GM23338 (cell line): ENCODE measurements around the gene KCND2. TPM values are rescaled to one million over a fixed set of nuclear protein-coding genes. Genes with fewer than 3 reads are reported as not detected.
A peak's percentile ranks its signal among the peaks of the same experiment; 100 is the strongest.

ENCODE experiments used
- ATAC-seq: fragments of 200-7000 bp; cut with Tn5 transposase; 3 replicates; pipeline ENCODE4 v1.9.1; 2020
- DNase-seq: peaks from one replicate; pipeline ENCODE4 v3.0.0-alpha.2; 2015; ENCODE audit warnings: low spot score
- H2AFZ ChIP-seq: fragments of 200-600 bp; sonication (generic); 2 replicates; pipeline ENCODE4 v1.8.0; 2016; ENCODE audit warnings: antibody characterized with exemption, mild to moderate bottlenecking, moderate library complexity
- H3F3A ChIP-seq: fragments of 200-600 bp; sonication (generic); replicated peaks from 2 replicates; pipeline ENCODE4 v1.8.0; 2017; ENCODE audit warnings: antibody characterized with exemption, mixed run types, low read depth
- H3K27ac ChIP-seq: fragments of 200-600 bp; sonication (generic); 2 replicates; pipeline ENCODE4 v1.6.1; 2016; ENCODE audit warnings: low read depth
- H3K27me3 ChIP-seq: fragments of 200-600 bp; sonication (generic); 2 replicates; pipeline ENCODE4 v1.8.0; 2016; ENCODE audit warnings: mild to moderate bottlenecking, mixed run types, moderate library complexity; ENCODE audit not compliant: insufficient read depth
- H3K36me3 ChIP-seq: fragments of 200-600 bp; sonication (generic); 2 replicates; pipeline ENCODE4 v1.8.0; 2016; ENCODE audit warnings: mild to moderate bottlenecking; ENCODE audit not compliant: insufficient read depth
- H3K4me1 ChIP-seq: fragments of 200-600 bp; sonication (generic); 2 replicates; pipeline ENCODE4 v1.8.0; 2016; ENCODE audit warnings: mild to moderate bottlenecking, moderate library complexity; ENCODE audit not compliant: insufficient read depth
- H3K4me2 ChIP-seq: fragments of 200-600 bp; sonication (generic); 2 replicates; pipeline ENCODE4 v1.7.1; 2017; ENCODE audit warnings: mixed run types
- H3K4me3 ChIP-seq: fragments of 200-600 bp; sonication (generic); 2 replicates; pipeline ENCODE4 v1.6.1; 2016; ENCODE audit warnings: mixed run types
- H3K79me2 ChIP-seq: fragments of 200-600 bp; sonication (generic); replicated peaks from 2 replicates; pipeline ENCODE4 v1.8.0; 2017; ENCODE audit warnings: mild to moderate bottlenecking; ENCODE audit not compliant: insufficient read depth
- H3K9me2 ChIP-seq: fragments of 200-600 bp; sonication (generic); 2 replicates; pipeline ENCODE4 v1.8.0; 2017; ENCODE audit not compliant: insufficient read depth
- H4K20me1 ChIP-seq: fragments of 200-600 bp; sonication (generic); replicated peaks from 2 replicates; pipeline ENCODE4 v1.8.0; 2017; ENCODE audit warnings: mild to moderate bottlenecking; ENCODE audit not compliant: insufficient read depth
- H3K27ac Mint-ChIP-seq: 2 replicates; pipeline ENCODE4 v1.8.0; 2020; ENCODE audit warnings: inconsistent platforms, mild to moderate bottlenecking, moderate library complexity, mixed read lengths
- H3K27me3 Mint-ChIP-seq: 3 replicates; pipeline ENCODE4 v1.8.0; 2022; ENCODE audit warnings: low read depth, mild to moderate bottlenecking, moderate library complexity, mixed read lengths, inconsistent platforms; ENCODE audit not compliant: insufficient read depth, poor library complexity
- H3K36me3 Mint-ChIP-seq: 3 replicates; pipeline ENCODE4 v1.8.0; 2021; ENCODE audit warnings: low read depth, mild to moderate bottlenecking, inconsistent platforms, moderate library complexity, mixed read lengths
- H3K4me1 Mint-ChIP-seq: 3 replicates; pipeline ENCODE4 v1.8.0; 2020; ENCODE audit warnings: mild to moderate bottlenecking, inconsistent platforms, mixed read lengths
- H3K4me3 Mint-ChIP-seq: 3 replicates; pipeline ENCODE4 v1.8.0; 2021; ENCODE audit warnings: moderate library complexity, mild to moderate bottlenecking, inconsistent platforms, mixed read lengths
- H3K9me3 Mint-ChIP-seq: 3 replicates; pipeline ENCODE4 v1.8.0; 2020; ENCODE audit warnings: moderate library complexity, mild to moderate bottlenecking, inconsistent platforms, mixed read lengths
- CREB1 ChIP-seq: fragments of 250-450 bp; sonication (Bioruptor Pico); IDR thresholded peaks from 2 replicates; pipeline ENCODE4 v1.5.0; 2020; ENCODE audit warnings: low read depth, mild to moderate bottlenecking, moderate library complexity
- CTCF ChIP-seq, 2 experiments: fragments of 200-600 bp in 1 of 2; sonication (generic) in 1 of 2; conservative IDR thresholded peaks; 2 replicates each; pipeline versions ENCODE4 v1.5.1 to v1.6.1; 2016 to 2017; ENCODE audit warnings: antibody characterized with exemption in 2 of 2, low read depth in 2 of 2, mild to moderate bottlenecking in 2 of 2, moderate library complexity in 1 of 2
- JUNB ChIP-seq: IDR thresholded peaks from one replicate; pipeline ENCODE4 v1.6.1; 2016; ENCODE audit warnings: antibody characterized with exemption; ENCODE audit not compliant: unreplicated experiment
- NANOG ChIP-seq: IDR thresholded peaks from 2 replicates; pipeline ENCODE4 v1.6.1; 2016; ENCODE audit warnings: antibody characterized with exemption, borderline replicate concordance
- POLR2AphosphoS5 ChIP-seq: IDR thresholded peaks from 2 replicates; pipeline ENCODE4 v1.6.1; 2016; ENCODE audit warnings: antibody characterized with exemption, low read depth
- REST ChIP-seq: IDR thresholded peaks from one replicate; pipeline ENCODE4 v1.6.1; 2018; ENCODE audit warnings: antibody characterized with exemption; ENCODE audit not compliant: unreplicated experiment
- STAT1 ChIP-seq: IDR thresholded peaks from one replicate; pipeline ENCODE4 v1.6.1; 2016; ENCODE audit warnings: antibody characterized with exemption; ENCODE audit not compliant: unreplicated experiment
- ZNF114 ChIP-seq: fragments of 250-450 bp; sonication (Bioruptor Pico); IDR thresholded peaks from 2 replicates; pipeline ENCODE4 v1.5.0; 2020; ENCODE audit warnings: mild to moderate bottlenecking, moderate library complexity
- ZNF331 ChIP-seq: fragments of 250-450 bp; sonication (Bioruptor Pico); IDR thresholded peaks from 2 replicates; pipeline ENCODE4 v1.5.0; 2020; ENCODE audit warnings: low read depth, mild to moderate bottlenecking, moderate library complexity
- polyA plus RNA-seq: library from polyadenylated mRNA; unstranded; fragments of >200 nt; fragmentation: Nextera tagmentation; extraction: Ambion mirVana; gene quantifications from 2 replicates; pipeline ENCODE4 v1.2.1, GENCODE V29; 2016
- total RNA-seq: library from RNA; depleted of rRNA; stranded (reverse); fragments of >200 nt; shearing (Covaris generic); gene quantifications from 2 replicates; pipeline ENCODE4 v1.2.3, GENCODE V29; 2014
- TF ChIP-seq, protein P1 (sequence below): IDR thresholded peaks from 2 replicates; pipeline ENCODE4 v1.6.1; 2016; ENCODE audit warnings: antibody characterized with exemption

KCND2 gene
- total and polyA plus RNA-seq, 2 experiments from 2014 or later = 7.1 to 15.6 TPM

GRCh38 chr7:120738816-120739215, 465.8 kb downstream of the KCND2 start:
- Histone ChIP-seq H2AFZ (no peak overlapping the region; the same call in 1 of the 2 replicates), H3K79me2 (no peaks in the 10 kb centered on the region), H4K20me1 (no peaks in the 10 kb centered on the region), H3K36me3 (no peaks in the 10 kb centered on the region), H3K4me1 (peaks cover 34% of the 10 kb centered on the region), H3K9me2 (no peaks in the 10 kb centered on the region), H3F3A (no peaks in the 10 kb centered on the region), H3K4me3 (no peak overlapping the region), H3K4me2 (peak overlapping the region; percentile 6; the same call in 1 of the 2 replicates), H3K27me3 (no peaks in the 10 kb centered on the region), H3K27ac (no peak overlapping the region)
- Mint-ChIP-seq H3K27ac (peak overlapping the region; percentile 91), H3K9me3 (no peaks in the 10 kb centered on the region), H3K36me3 (no peaks in the 10 kb centered on the region), H3K4me1 (peaks cover 56% of the 10 kb centered on the region), H3K27me3 (no peaks in the 10 kb centered on the region), H3K4me3 (no peak overlapping the region)
- peak; percentile 33 for DNase-seq
- no peak for ATAC-seq
- TF ChIP-seq JUNB (no peak), CTCF (conservative IDR thresholded peaks at IDR 0.05; ENCODE audit: low read depth in 2 of 2) (no peak), ZNF331 (CRISPR knock-in tag) (no peak), NANOG (no peak), CREB1 (CRISPR knock-in tag) (no peak), REST (no peak), POLR2AphosphoS5 (no peak)
- TF ChIP-seq, protein P1, sequence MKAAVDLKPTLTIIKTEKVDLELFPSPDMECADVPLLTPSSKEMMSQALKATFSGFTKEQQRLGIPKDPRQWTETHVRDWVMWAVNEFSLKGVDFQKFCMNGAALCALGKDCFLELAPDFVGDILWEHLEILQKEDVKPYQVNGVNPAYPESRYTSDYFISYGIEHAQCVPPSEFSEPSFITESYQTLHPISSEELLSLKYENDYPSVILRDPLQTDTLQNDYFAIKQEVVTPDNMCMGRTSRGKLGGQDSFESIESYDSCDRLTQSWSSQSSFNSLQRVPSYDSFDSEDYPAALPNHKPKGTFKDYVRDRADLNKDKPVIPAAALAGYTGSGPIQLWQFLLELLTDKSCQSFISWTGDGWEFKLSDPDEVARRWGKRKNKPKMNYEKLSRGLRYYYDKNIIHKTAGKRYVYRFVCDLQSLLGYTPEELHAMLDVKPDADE = no peak

- H3K36me3 Mint-ChIP-seq = no peaks in the 10 kb centered on the region
- peaks cover 56% of the 10 kb centered on the region for H3K4me1 Mint-ChIP-seq
- ATAC-seq (no peak), DNase-seq (no peak)
- Histone ChIP-seq H3F3A (no peaks in the 10 kb centered on the region), H3K4me3 (no peak overlapping the region), H3K79me2 (no peaks in the 10 kb centered on the region), H3K4me1 (peaks cover 34% of the 10 kb centered on the region), H3K36me3 (no peaks in the 10 kb centered on the region), H3K27me3 (no peaks in the 10 kb centered on the region), H3K4me2 (no peak overlapping the region), H4K20me1 (no peaks in the 10 kb centered on the region), H2AFZ (no peak overlapping the region), H3K27ac (no peak overlapping the region), H3K9me2 (no peaks in the 10 kb centered on the region)
- no peaks in the 10 kb centered on the region for H3K9me3 Mint-ChIP-seq
- peak overlapping the region; percentile 88 for H3K27ac Mint-ChIP-seq
- no peak overlapping the region for H3K4me3 Mint-ChIP-seq
- H3K27me3 Mint-ChIP-seq = no peaks in the 10 kb centered on the region
- TF ChIP-seq REST = no peak
- no peak for TF ChIP-seq ZNF331 (CRISPR knock-in tag)
- TF ChIP-seq ZNF114 (CRISPR knock-in tag) = no peak
- no peak for TF ChIP-seq NANOG
- no peak for TF ChIP-seq CTCF (conservative IDR thresholded peaks at IDR 0.05; ENCODE audit: low read depth in 2 of 2)
- no peak for TF ChIP-seq STAT1
- TF ChIP-seq, protein P1 = no peak
These were observed 467.4 kb downstream of the KCND2 start for GRCh38 chr7:120740348-120740747.
